ENCODE results near the gene CXADR.

CXADR gene

DNA sequence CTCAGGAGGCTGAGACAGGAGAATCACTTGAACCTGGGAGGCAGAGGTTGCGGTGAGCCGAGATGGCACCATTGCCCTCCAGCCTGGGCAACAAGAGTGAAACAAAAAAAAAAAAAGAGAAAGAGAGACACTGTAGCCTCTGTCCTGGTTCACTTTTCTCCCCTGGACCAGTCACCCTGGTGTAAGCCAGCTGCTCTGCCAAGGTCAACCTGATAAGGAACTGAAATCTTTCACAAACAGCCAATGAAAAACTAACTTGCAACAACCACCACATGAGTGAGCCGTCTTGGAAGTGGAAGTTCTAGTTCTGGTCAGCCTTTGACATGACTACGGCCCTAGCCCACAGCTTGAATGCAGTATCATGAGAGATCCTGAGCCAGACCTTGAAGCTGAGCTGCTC, 36.8 kb upstream of the CXADR start:
- TF ChIP-seq FOXP2 (optimal IDR thresholded peaks at IDR 0.05; ENCODE audit: borderline replicate concordance, extremely low read depth, extremely low read length, insufficient read depth) (no peak), TAF1 (IDR thresholded peaks at IDR 0.05; ENCODE audit: borderline replicate concordance, insufficient read depth, low read length) (no peak), POLR2AphosphoS5 (IDR thresholded peaks at IDR 0.05; ENCODE audit: low read depth, low read length) (no peak), SIN3A (IDR thresholded peaks at IDR 0.05; ENCODE audit: borderline replicate concordance, insufficient read depth, low read length) (no peak)
- TF ChIP-seq, protein P1, sequence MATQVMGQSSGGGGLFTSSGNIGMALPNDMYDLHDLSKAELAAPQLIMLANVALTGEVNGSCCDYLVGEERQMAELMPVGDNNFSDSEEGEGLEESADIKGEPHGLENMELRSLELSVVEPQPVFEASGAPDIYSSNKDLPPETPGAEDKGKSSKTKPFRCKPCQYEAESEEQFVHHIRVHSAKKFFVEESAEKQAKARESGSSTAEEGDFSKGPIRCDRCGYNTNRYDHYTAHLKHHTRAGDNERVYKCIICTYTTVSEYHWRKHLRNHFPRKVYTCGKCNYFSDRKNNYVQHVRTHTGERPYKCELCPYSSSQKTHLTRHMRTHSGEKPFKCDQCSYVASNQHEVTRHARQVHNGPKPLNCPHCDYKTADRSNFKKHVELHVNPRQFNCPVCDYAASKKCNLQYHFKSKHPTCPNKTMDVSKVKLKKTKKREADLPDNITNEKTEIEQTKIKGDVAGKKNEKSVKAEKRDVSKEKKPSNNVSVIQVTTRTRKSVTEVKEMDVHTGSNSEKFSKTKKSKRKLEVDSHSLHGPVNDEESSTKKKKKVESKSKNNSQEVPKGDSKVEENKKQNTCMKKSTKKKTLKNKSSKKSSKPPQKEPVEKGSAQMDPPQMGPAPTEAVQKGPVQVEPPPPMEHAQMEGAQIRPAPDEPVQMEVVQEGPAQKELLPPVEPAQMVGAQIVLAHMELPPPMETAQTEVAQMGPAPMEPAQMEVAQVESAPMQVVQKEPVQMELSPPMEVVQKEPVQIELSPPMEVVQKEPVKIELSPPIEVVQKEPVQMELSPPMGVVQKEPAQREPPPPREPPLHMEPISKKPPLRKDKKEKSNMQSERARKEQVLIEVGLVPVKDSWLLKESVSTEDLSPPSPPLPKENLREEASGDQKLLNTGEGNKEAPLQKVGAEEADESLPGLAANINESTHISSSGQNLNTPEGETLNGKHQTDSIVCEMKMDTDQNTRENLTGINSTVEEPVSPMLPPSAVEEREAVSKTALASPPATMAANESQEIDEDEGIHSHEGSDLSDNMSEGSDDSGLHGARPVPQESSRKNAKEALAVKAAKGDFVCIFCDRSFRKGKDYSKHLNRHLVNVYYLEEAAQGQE (IDR thresholded peaks at IDR 0.05; ENCODE audit: insufficient read depth in 1 of 2, low read depth in 2 of 2, low read length in 2 of 2), result no peak

DNA sequence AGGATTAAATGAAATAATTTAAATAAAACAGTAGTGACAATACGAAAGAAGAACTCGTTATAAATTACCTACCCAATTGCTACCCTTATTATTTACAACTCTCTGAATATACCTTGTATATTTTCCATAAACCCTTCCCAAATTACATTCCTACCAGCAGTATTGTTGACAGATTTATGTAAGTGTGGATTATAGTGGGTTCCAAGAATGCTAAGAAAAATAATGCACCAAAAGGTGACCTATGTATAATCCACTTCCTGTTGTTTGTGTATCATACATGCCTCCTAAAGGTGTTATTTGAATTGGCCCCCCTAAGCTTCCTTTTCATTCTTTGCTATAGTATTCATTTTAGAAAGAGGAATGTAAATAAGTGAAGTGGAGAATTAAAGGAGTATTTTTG, 33.2 kb upstream of the CXADR start:
- no peak for TF ChIP-seq FOXP2 (optimal IDR thresholded peaks at IDR 0.05; ENCODE audit: borderline replicate concordance, extremely low read depth, extremely low read length, insufficient read depth)
- TF ChIP-seq POLR2AphosphoS5 (IDR thresholded peaks at IDR 0.05; ENCODE audit: low read depth, low read length), result no peak
- TF ChIP-seq SIN3A (IDR thresholded peaks at IDR 0.05; ENCODE audit: borderline replicate concordance, insufficient read depth, low read length), result no peak
- TF ChIP-seq TAF1 (IDR thresholded peaks at IDR 0.05; ENCODE audit: borderline replicate concordance, insufficient read depth, low read length), result no peak
- TF ChIP-seq, protein P1 (IDR thresholded peaks at IDR 0.05; ENCODE audit: insufficient read depth in 1 of 2, low read depth in 2 of 2, low read length in 2 of 2), result no peak

- TF ChIP-seq FOXP2 (optimal IDR thresholded peaks at IDR 0.05; ENCODE audit: borderline replicate concordance, extremely low read depth, extremely low read length, insufficient read depth) (no peak), POLR2AphosphoS5 (IDR thresholded peaks at IDR 0.05; ENCODE audit: low read depth, low read length) (no peak), SIN3A (IDR thresholded peaks at IDR 0.05; ENCODE audit: borderline replicate concordance, insufficient read depth, low read length) (no peak), TAF1 (IDR thresholded peaks at IDR 0.05; ENCODE audit: borderline replicate concordance, insufficient read depth, low read length) (no peak)
- TF ChIP-seq, protein P1 (IDR thresholded peaks at IDR 0.05; ENCODE audit: insufficient read depth in 1 of 2, low read depth in 2 of 2, low read length in 2 of 2), result no peak
Measured at GRCh38 chr21:17482928-17483327, 29.9 kb upstream of the CXADR start.

GRCh38 chr21:17488620-17489019, 24.2 kb upstream of the CXADR start:
- TF ChIP-seq POLR2AphosphoS5 (IDR thresholded peaks at IDR 0.05; ENCODE audit: low read depth, low read length), result no peak
- TF ChIP-seq, protein P1 (IDR thresholded peaks at IDR 0.05; ENCODE audit: insufficient read depth in 1 of 2, low read depth in 2 of 2, low read length in 2 of 2), result no peak
- no peak for TF ChIP-seq FOXP2 (optimal IDR thresholded peaks at IDR 0.05; ENCODE audit: borderline replicate concordance, extremely low read depth, extremely low read length, insufficient read depth)
- no peak for TF ChIP-seq TAF1 (IDR thresholded peaks at IDR 0.05; ENCODE audit: borderline replicate concordance, insufficient read depth, low read length)
- TF ChIP-seq SIN3A (IDR thresholded peaks at IDR 0.05; ENCODE audit: borderline replicate concordance, insufficient read depth, low read length), result no peak
